GM12864 (cell line): ENCODE results near the gene PHYKPL.

Experiments
- DNase-seq: peaks from one replicate; pipeline ENCODE4 v3.0.0-alpha.2; 2011; ENCODE audit warnings: low read depth
- H3K4me3 ChIP-seq: 2 replicates; pipeline ENCODE4 v1.5.1; 2011; ENCODE audit warnings: mild to moderate bottlenecking, low read depth, low read length, control low read depth
- TF ChIP-seq, protein P1 (sequence below): IDR thresholded peaks from 2 replicates; pipeline ENCODE4 v1.5.1; 2011; ENCODE audit warnings: low read depth, mild to moderate bottlenecking, moderate library complexity, low read length, control low read depth, inconsistent platforms; ENCODE audit errors: missing control alignments

Gene PHYKPL

GRCh38 chr5:178210686-178211085 is 21.9 kb downstream of the PHYKPL start:
- DNase-seq, result no peak
- TF ChIP-seq, protein P1, sequence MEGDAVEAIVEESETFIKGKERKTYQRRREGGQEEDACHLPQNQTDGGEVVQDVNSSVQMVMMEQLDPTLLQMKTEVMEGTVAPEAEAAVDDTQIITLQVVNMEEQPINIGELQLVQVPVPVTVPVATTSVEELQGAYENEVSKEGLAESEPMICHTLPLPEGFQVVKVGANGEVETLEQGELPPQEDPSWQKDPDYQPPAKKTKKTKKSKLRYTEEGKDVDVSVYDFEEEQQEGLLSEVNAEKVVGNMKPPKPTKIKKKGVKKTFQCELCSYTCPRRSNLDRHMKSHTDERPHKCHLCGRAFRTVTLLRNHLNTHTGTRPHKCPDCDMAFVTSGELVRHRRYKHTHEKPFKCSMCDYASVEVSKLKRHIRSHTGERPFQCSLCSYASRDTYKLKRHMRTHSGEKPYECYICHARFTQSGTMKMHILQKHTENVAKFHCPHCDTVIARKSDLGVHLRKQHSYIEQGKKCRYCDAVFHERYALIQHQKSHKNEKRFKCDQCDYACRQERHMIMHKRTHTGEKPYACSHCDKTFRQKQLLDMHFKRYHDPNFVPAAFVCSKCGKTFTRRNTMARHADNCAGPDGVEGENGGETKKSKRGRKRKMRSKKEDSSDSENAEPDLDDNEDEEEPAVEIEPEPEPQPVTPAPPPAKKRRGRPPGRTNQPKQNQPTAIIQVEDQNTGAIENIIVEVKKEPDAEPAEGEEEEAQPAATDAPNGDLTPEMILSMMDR, result no peak
- no peak overlapping the region for H3K4me3 ChIP-seq

- no peak for DNase-seq
- H3K4me3 ChIP-seq, result no peak overlapping the region
- TF ChIP-seq, protein P1, result no peak
Measured at GRCh38 chr5:178210073-178210535, 22.5 kb downstream of the PHYKPL start.

- H3K4me3 ChIP-seq, result no peak overlapping the region
- TF ChIP-seq, protein P1, result no peak
- no peak for DNase-seq
Measured at GRCh38 chr5:178209334-178210072, 23.1 kb downstream of the PHYKPL start.

DNA sequence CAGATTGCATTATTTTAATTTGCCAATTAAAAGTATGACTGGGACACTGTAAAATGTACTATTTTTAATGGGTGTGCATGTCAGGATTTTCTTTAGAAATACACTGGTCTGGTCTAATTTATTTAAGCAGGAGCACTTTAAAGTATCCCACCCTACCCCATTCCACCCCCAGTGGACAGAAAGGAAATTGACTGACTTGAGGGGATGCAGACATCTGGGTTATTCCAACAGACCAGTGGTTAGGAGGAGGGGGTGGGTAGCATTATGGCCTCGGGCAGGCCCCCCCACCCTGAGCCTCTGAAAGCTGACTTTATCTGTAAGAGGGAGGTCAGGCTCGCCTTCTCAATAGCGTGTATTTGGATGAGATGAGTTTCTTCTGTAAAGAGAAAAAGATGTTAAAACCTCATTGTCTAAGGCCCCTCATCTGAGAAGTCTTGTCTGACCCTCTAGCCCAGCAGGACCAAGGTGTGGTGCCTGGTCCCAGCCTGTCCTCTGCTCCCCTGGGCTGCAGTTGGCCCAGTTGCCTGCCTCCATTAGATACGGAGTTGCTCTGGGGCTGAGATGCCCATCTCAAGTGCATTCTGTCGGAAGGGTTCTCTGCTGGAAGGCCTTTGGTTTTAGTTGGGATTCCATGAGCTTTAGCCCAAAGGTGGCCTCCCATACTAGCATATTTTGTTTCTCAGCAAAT is 23.9 kb downstream of the PHYKPL start:
- TF ChIP-seq, protein P1, result peak; percentile 23
- no peak overlapping the region for H3K4me3 ChIP-seq
- no peak for DNase-seq

DNA sequence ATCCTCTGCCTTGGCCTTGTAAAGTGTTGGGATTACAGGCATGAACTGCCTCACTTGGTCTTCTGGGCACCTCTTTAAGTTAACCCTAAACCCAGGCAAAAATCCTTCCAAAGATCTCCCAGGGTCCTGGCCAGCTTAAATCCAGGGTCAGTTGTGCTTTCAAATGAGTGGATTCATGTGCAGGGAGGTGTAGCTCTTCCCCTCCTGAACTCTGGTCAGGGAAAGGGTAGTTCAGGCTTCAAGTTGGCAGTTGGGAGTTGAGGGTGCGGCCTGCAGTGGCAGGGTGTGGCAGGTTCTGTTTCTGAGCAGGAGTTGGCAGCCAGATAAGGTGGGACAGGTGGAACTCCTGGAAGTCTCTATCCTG is 24.7 kb downstream of the PHYKPL start:
- no peak for DNase-seq
- no peak overlapping the region for H3K4me3 ChIP-seq
- TF ChIP-seq, protein P1, result no peak

- DNase-seq, result no peak
Measured at GRCh38 chr5:178207183-178207916, 25.3 kb downstream of the PHYKPL start.

More at GRCh38 chr5:178207183-178207916, 25.3 kb downstream of the PHYKPL start:
- no peak overlapping the region; the same call in 1 of the 2 replicates for H3K4me3 ChIP-seq
- TF ChIP-seq, protein P1, result no peak
